Measurements from ENCODE around the gene ANXA1.

ANXA1 gene

GRCh38 chr9:73138516-73138915 lies 13.1 kb upstream of the ANXA1 start:
- no peak for DNase-seq

GRCh38 chr9:73141282-73141681 lies 10.4 kb upstream of the ANXA1 start:
- DNase-seq: no peak

GRCh38 chr9:73143711-73144328 lies 7.8 kb upstream of the ANXA1 start:
- DNase-seq: no peak

GRCh38 chr9:73146111-73146815 lies 5.4 kb upstream of the ANXA1 start:
- no peak for DNase-seq

- DNase-seq: no peak
These were observed 3.2 kb upstream of the ANXA1 start for GRCh38 chr9:73148447-73148937.

GRCh38 chr9:73149371-73150067 lies 2.1 kb upstream of the ANXA1 start:
- no peak for DNase-seq

GRCh38 chr9:73152543-73152844 lies 829 bp downstream of the ANXA1 start:
- DNase-seq: no peak

- no peak for DNase-seq
These were observed 1.3 kb downstream of the ANXA1 start for GRCh38 chr9:73152953-73153352.

GRCh38 chr9:73153793-73154227 lies 2.1 kb downstream of the ANXA1 start:
- no peak for DNase-seq

GRCh38 chr9:73154271-73154670 lies 2.6 kb downstream of the ANXA1 start:
- DNase-seq: no peak

- no peak for DNase-seq
These were observed 3.1 kb downstream of the ANXA1 start for GRCh38 chr9:73154722-73155121.

- DNase-seq: no peak
These were observed 3.7 kb downstream of the ANXA1 start for GRCh38 chr9:73155377-73155776.

- no peak for DNase-seq
These were observed 4.6 kb downstream of the ANXA1 start for GRCh38 chr9:73155968-73156864.

- DNase-seq: no peak
These were observed 5.2 kb downstream of the ANXA1 start for GRCh38 chr9:73156865-73157187.

GRCh38 chr9:73157811-73158210 lies 6.1 kb downstream of the ANXA1 start:
- no peak for DNase-seq

GRCh38 chr9:73158723-73159122 lies 7.1 kb downstream of the ANXA1 start:
- no peak for DNase-seq

- DNase-seq: no peak
These were observed 9.2 kb downstream of the ANXA1 start for GRCh38 chr9:73160868-73161267.

GRCh38 chr9:73162987-73163768 lies 11.5 kb downstream of the ANXA1 start:
- DNase-seq: no peak

GRCh38 chr9:73165911-73166310 lies 14.2 kb downstream of the ANXA1 start:
- DNase-seq: no peak

GRCh38 chr9:73166468-73166867 lies 14.8 kb downstream of the ANXA1 start:
- DNase-seq: no peak

- no peak for DNase-seq
These were observed 15.9 kb downstream of the ANXA1 start for GRCh38 chr9:73167614-73168013.

GRCh38 chr9:73168298-73168934 lies 16.8 kb downstream of the ANXA1 start:
- no peak for DNase-seq

Data from DMS79 (cell line).